Esophagus muscularis mucosa (tissue), 4 donors: Measurements from ENCODE around the gene GABRB2.

Source experiments
- CTCF ChIP-seq, 3 experiments: fragments of 200-600 bp in 2 of 3; fragments of 450-650 bp in 1 of 3; sonication (generic) in 2 of 3; IDR thresholded peaks; one replicate each; pipeline ENCODE4 v1.5.1; 2017 to 2019; ENCODE audit warnings: antibody characterized with exemption in 3 of 3, mild to moderate bottlenecking in 2 of 3, moderate library complexity in 1 of 3
- EP300 ChIP-seq: sonication (generic); formaldehyde crosslinking; IDR thresholded peaks from one replicate; pipeline ENCODE4 v1.6.1; 2017; ENCODE audit warnings: antibody characterized with exemption
- POLR2A ChIP-seq: fragments of 450-650 bp; IDR thresholded peaks from one replicate; pipeline ENCODE4 v1.6.1; 2017; ENCODE audit warnings: antibody characterized with exemption, moderate library complexity, mild to moderate bottlenecking, low read depth

- no peak for TF ChIP-seq CTCF (IDR thresholded peaks at IDR 0.05)
- no peak for TF ChIP-seq POLR2A
- TF ChIP-seq EP300, result no peak
Measured at GRCh38 chr5:161507591-161507990, 38.9 kb downstream of the GABRB2 start.
